IPS-NIHi11 (cell line): Measurements from ENCODE around the gene ROBO1.
"Not testable (repeated sequence)": the region's sequence is repeated elsewhere in the genome, so short reads cannot be mapped to it uniquely, and the experiment has no call there.

Experiments
- DNase-seq: peaks from one replicate; pipeline ENCODE4 v3.0.0; 2012; ENCODE audit warnings: mixed read lengths, low spot score

Gene ROBO1

DNA sequence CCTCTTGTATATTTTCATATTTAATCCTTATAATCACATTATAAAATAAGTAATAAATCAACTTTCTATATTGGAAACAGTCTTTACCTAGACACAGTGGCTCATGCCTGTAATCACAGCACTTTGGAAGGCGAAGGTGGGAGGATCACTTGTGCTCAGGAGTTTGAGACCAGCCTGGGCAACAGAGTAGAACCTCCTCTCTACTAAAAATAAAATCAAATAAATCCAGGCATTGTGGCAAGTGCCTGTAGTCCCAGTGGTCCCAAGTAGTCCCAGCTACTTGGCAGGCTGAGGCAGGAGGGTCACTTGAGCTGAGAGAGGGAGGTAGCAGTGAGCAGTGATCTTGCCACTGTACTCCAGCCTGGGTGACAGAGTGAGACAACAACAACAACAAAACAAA, 975.1 kb downstream of the ROBO1 start:
- no peak for DNase-seq

- DNase-seq, result no peak
Observed at GRCh38 chr3:78792212-78792611, 975.6 kb downstream of the ROBO1 start.

- DNase-seq, result no peak
Observed at GRCh38 chr3:78791753-78792152, 976.0 kb downstream of the ROBO1 start.

GRCh38 chr3:78788839-78789238, 979.0 kb downstream of the ROBO1 start:
- DNase-seq, result no peak

DNA sequence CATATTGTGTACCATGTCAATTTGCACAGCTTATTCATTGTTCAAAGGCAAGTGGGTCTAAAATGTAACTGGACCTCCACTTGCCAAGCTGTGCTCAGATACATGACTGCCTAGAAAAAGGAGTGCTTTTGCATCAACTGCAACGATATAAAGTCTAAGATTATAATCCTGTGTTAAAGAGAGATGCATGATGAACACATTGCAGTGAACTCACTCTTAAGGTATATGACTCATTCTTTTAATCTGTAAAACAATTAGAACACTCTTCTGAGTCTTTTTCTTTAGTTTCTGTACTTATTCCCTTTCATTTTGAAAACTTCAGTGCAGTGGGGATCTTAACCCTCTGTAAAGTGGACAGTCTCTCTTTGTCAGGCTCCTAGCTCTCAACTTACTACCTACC, 982.8 kb downstream of the ROBO1 start:
- no peak for DNase-seq

DNA sequence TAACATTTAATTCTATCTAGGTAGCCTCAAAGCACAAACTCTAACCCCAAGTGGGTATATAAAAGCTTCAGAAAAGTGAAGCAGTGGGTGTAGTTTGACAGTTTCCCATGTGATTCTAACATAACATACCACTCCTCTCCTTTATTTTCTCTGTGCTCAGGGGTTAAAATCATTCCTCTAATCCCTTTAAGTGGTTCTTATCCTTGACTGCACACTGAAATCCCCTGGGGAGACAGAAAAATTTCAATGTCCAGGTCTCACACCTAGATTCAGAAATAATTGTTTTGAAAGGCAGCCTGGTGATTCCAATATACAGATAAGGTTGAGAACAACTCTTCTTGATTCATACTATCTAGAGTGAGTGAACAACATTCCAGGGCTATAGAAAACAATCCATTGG, 986.4 kb downstream of the ROBO1 start:
- DNase-seq, result no peak

DNA sequence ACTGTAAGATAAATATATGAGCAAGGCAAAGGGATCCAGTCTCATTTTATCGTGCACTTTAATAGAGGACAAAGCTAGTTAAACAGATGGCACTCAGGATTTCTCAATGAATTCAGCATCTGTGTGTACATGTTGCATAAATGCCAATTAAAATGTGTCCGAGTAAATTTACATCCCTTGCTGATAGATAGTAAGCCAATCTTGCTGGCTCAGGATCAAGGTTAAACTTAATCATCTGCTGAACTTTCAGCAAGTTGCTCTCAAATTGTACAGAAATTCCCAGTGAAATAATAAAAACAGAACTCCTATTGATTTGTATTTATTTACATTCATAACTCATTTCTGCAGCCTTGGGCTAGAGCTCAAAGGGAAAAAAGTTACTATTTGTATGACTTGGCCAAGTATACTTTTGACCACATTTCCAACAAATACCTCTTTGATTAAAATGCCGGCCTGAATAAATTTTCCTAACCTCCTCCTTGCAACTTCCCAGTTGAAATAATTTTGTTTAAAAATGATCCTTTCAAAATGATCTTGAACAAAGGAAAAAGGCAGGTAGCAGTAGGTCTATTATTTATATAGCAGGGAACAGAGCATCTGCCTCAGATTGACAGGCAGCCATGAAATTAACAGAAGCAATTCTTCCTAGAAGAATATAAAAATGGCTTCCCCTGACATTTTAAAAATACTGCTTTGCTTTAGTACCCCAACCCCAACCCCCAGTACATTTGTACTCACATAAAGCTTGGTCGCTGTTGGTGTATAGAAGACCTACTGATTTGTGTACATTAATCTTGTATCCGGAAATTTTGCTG, 1001.9 kb downstream of the ROBO1 start:
- no peak for DNase-seq

GRCh38 chr3:78764634-78765033, 1003.2 kb downstream of the ROBO1 start:
- DNase-seq, result no peak

- no peak for DNase-seq
Observed at GRCh38 chr3:78762121-78762520, 1005.7 kb downstream of the ROBO1 start.

DNA sequence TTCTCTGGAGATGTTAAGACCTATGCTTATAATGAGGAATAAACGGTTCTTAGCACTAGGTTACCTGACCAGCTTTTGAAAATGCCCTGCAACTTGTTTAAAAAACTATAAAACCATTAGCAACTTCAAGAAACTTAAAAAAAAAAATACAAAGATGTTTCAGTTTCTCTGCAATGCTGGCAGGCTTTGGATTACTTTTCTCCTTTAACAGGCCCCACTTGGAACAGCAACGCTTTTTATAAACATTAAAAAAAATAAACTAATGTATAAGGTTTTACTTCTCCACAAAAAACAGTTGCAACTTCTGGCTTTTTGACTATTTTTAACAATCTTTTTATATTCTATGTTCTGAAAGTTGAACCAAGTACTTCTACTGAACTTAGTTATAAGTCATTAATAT, 1006.7 kb downstream of the ROBO1 start:
- DNase-seq, result no peak

GRCh38 chr3:78757731-78758130, 1010.1 kb downstream of the ROBO1 start:
- DNase-seq, result no peak

- DNase-seq, result no peak
Observed at GRCh38 chr3:78754066-78754743, 1013.6 kb downstream of the ROBO1 start.

DNA sequence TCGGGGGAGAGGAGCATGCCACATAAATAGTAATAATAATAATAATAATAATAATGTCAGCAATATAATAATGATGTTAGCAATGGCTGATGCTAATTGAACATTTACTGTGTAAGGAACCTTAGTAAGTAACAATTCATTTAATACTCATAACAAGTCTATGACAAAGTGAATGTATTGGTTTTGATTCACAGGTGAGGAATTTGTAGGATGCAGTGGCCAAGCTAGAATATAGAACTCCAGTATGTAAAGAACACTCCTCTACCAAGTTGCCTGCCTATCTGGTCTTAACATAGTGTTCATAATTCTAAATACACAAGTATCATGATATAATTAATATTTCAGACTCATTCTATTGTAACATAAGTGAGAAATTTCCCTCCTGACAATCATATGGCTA, 1016.5 kb downstream of the ROBO1 start:
- no peak for DNase-seq

DNA sequence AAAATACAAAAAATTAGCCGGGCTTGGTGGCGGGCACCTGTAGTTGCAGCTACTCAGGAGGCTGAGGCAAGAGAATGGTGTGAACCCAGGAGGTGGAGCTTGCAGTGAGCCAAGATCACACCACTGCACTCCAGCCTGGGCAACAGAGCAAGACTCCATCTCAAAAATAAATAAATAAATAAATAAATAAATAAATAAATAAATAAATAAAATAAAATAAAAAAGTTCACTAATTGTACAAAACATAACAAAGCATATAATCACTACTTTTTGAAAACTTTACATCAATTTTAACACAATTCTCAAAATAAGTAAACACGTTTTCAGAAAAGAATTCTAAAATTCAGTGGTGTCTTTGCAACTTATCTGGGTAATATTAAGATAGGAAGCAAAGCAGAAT, 1017.5 kb downstream of the ROBO1 start:
- not testable (repeated sequence) for DNase-seq

- DNase-seq, result no peak
Observed at GRCh38 chr3:78749056-78749455, 1018.7 kb downstream of the ROBO1 start.

- no peak for DNase-seq
Observed at GRCh38 chr3:78745847-78746246, 1022.0 kb downstream of the ROBO1 start.

- no peak for DNase-seq
Observed at GRCh38 chr3:78742491-78742890, 1025.3 kb downstream of the ROBO1 start.

GRCh38 chr3:78742041-78742440, 1025.8 kb downstream of the ROBO1 start:
- DNase-seq, result no peak

DNA sequence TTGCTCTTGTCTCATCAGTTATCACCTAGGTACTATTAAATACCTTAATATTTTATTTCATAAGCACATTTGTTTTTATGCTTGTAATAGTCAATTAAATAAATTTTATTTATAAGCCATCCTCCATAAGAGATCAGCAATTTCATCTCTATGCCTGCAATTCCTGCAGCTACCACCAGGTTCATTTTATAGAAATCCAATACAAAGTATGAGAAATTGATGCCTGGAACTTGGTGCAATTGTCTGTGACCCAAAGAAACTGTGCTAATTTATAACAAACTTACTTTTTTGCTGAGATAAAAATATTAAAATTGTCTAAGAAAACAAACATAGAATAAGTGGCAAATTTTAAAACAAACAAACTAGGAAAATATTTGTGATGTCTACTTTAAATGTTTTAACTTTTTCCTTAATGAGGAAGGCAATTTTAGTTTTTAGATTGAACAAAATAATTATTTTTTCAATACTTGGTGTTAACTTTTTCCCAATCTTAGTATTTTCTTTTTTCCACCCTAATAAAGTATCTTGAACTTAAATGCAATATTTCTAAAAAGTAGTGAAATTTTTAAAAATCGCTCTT, 1026.6 kb downstream of the ROBO1 start:
- no peak for DNase-seq

GRCh38 chr3:78738833-78739232, 1029.0 kb downstream of the ROBO1 start:
- no peak for DNase-seq

- DNase-seq, result no peak
Observed at GRCh38 chr3:78737988-78738387, 1029.8 kb downstream of the ROBO1 start.

GRCh38 chr3:78736863-78737262, 1030.9 kb downstream of the ROBO1 start:
- DNase-seq, result no peak

DNA sequence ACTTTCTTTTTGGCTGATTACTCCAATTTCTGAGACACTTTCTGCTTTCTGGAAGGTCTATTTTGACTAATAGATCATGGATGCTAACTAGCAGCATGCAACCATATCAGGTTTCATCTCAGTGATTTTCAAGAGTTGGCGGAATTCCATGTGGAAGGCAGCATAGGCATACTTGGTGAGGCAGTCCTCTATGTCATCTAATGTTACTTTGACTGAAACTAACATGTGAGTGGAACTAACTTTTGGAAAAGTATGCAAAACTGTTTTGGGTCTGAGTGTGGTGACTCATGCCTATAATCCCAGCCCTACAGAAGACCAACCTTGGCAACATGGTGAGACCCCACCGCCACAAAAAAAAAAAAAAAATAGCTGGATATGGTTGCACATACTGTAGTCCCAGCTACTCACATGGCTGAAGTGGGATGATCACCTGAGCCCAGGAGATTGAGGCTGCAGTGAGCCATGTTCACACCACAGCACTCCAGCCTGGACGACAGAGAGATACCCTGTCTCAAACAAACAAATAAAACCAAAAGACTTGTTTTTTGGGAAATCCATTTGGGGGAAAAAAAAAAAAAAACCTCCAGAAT, 1033.7 kb downstream of the ROBO1 start:
- DNase-seq, result no peak
